GM20431 (cell line): ENCODE data around the gene ARSG.
"Not testable (repeated sequence)": the region's sequence is repeated elsewhere in the genome, so short reads cannot be mapped to it uniquely, and the experiment has no call there.

Source experiments
- in situ Hi-C: fragments of 300-500 bp; cut with MseI, MboI; formaldehyde crosslinking; loops from one replicate; pipeline ENCODE4 v1.15.0; 2020; ENCODE audit warnings: low sequenced_read_pairs; ENCODE audit not compliant: unreplicated experiment

ARSG gene

DNA sequence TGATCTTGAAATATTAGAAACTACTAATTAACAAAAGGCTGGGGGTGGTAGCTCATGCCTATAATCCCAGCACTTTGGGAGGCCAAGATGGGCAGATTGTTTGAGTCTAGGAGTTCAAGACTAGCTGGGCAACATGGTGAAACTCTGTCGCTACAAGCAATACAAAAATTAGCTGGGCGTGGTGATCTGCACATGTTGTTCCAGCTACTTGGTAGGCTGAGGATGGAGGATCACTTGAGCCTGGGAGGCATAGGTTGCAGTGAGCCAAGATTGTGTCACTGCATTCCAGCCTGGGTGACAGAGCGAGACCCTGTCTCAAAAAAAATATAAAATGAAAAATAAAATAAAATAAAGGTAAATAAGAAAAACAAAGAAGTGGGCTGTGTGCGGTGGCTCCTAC lies 66.6 kb downstream of the ARSG start:
- in situ Hi-C loops: no loop called here

DNA sequence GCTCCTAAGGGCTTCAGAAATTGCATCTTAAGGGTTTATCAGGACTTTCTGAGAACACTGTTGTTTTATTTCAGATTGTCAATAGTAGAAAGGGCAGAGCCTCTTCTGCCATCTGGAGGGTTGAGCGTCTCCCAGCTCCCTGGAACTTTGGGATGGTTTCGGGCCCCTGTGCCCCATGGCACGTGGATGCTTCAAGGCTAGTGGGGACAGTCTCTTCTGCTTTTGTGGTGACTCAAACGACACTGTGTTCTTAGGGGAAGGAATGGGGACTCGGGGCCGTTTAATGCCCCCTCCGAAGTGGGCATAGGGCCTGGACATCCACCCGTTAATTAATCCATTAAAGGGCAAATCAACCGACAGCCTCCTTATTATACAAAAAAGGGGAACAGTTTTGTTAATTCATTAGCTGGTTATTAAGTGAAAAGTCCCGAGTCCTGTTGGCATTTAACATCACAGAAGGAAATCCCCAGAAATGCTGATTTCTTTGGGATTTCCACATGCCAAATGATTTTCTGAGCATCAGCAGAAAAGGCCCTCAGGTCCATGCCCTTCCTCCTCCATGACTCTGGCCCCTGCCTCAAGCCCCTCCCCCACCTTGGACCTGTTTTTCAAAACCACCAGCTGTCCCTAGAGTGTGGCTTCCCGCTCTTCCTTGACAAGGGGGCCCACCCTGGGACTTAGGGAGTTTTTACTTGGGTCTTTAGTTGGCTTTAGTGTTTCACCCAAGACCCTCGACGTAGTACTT lies 68.7 kb downstream of the ARSG start:
- in situ Hi-C loops: no loop called here

DNA sequence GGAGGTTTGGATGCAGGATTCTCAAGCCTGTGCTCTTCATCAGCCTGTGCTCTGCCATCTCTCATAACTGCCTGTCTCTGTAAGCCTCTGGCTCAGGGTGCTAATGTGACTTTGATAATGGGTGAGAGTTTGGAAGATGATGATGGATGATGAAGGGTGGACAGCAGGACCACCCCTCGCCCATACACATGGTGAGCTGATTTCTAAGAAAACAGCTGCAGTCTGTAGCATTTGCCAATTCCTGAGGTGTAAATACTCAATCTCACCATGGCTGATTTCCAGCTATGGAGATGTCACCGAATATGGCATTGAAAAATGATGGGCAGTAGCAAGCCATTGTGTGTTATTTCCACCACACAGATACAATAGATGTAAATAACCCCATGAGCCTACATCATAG lies 74.2 kb downstream of the ARSG start:
- in situ Hi-C loops: no loop called here

DNA sequence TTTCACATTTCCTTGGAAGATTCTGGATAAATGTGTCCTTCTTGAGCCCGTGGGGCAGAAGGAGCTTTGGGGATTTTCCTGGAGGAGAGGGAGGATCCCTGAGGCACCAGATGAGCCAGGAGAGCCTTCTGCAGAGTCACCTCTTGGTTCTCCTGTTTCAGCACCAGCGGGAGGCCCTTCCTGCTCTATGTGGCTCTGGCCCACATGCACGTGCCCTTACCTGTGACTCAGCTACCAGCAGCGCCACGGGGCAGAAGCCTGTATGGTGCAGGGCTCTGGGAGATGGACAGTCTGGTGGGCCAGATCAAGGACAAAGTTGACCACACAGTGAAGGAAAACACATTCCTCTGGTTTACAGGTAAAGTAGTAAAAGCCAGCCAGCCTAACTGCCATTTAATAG lies 77.1 kb downstream of the ARSG start:
- in situ Hi-C loops: no loop called here

DNA sequence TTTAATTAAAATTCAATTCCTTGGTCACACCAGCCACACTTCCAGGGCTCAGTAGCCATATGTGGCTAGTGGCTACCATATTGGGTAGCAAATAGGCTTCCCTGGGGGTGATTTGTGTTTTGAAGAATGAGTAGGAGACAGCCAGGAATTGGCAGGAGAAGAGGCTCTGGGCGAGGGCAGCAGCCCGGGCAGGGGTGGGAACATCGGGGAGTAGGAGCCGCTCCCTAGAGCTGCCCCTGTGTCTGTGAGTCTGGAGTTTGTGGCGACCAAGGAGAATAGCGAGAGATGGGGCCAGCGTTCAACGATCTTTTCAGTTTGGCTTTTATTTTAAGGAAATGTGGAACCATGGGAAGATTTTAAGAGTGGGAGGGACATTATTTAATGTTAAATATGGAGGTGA lies 84.3 kb downstream of the ARSG start:
- in situ Hi-C loops: no loop called here

DNA sequence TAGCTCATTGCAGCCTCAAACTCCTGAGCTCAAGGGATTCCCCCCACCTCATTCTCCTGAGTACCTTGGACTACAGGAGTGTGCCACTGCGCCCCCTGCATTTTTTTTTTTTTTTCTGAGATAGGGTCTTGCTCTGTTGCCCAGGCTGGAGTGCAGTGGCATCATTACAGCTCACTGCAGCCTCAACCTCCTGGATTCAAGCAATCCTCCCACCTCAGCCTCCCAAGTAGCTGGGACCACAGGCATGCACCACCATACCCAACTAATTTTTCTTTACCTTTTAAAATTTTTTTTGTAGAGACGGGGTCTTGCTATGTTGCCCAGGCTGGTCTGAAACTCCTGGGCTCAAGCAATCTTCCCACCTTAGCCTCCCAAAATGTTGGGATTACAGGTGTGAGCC lies 84.9 kb downstream of the ARSG start:
- in situ Hi-C loops: not testable (repeated sequence)

DNA sequence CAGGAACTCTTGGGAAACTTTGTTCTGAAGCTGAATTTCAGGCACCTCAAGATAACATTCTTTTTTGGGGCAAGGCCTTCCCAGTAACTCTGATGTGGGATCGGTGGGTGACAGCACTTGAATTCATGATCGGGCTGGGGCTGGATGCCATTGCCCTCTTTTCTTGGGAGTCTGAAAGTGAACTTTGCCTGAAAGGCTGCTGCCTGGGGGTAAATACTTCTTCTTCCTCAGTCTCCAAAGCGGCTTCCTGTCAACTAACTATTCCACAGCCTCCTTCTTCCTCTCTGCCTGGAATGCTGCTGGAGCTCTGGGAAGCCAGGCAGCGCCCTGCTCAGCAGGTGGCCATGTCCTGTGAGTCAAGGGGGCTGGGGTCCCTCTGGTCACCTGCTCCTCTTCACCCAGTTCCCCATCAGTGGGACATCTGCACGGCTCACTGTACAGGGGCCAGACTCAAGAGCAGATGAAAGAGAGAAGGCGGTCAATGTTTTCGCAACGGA lies 86.5 kb downstream of the ARSG start:
- in situ Hi-C loops: no loop called here

DNA sequence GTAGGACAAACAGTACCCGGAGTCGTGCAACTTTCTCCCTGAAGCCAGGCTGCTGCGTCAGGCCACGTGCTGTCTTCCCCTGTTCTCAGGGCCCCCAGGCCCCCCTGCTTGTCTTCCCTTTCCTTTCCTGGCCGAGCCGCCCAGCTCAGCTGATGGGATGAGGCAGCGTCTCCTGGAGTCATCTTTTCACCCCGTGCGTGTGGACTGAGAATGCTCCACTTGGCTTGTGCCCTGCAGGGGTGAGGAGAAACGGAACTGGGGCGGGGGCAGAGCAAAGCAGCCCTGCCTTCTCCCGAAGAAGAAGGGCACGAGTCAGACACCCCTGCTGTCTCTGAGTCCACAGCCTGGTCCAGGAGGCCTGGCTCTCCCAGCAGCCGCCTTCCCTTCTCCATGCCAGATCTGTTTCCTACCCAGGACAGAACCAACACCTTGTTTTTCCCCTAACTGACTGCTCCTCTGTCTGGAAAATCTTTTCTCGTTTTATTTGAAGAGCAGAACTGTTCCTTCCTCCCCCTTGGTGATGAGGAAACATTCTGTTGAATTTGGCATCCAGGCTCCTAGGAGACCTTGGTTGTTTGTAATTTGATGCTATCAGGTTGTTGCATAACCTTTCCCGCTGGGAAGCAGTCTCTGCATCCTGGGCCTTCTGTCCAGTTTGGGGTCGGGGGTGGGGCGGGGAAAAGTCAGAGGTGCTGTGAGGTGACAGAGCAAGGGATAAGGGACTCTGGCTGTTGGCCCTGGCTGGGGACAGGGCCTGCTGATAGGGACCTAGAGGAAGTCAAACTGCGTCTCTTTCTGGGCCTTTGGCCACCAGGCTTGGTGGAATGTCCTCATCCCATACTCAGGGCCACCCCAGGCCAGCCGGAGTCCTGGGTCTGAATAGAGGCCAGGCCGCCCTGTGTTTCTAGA lies 87.2 kb downstream of the ARSG start:
- in situ Hi-C loops: no loop called here

DNA sequence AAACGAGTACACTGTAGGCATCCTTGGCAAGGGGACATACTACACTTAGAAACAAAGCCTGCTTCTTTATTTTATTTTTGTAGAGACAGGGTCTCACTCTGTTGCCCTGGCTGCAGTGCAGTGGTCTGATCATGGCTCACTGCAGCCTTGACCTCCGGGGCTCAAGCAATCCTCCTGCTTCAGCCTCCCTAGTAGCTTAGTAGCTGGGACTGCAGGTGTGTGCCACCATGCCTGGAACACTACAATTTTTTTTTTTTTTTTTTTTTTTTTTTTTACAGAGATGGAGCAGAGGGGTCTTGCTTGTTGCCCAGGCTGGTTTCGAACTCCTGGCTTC lies 87.8 kb downstream of the ARSG start:
- in situ Hi-C loops: no loop called here

DNA sequence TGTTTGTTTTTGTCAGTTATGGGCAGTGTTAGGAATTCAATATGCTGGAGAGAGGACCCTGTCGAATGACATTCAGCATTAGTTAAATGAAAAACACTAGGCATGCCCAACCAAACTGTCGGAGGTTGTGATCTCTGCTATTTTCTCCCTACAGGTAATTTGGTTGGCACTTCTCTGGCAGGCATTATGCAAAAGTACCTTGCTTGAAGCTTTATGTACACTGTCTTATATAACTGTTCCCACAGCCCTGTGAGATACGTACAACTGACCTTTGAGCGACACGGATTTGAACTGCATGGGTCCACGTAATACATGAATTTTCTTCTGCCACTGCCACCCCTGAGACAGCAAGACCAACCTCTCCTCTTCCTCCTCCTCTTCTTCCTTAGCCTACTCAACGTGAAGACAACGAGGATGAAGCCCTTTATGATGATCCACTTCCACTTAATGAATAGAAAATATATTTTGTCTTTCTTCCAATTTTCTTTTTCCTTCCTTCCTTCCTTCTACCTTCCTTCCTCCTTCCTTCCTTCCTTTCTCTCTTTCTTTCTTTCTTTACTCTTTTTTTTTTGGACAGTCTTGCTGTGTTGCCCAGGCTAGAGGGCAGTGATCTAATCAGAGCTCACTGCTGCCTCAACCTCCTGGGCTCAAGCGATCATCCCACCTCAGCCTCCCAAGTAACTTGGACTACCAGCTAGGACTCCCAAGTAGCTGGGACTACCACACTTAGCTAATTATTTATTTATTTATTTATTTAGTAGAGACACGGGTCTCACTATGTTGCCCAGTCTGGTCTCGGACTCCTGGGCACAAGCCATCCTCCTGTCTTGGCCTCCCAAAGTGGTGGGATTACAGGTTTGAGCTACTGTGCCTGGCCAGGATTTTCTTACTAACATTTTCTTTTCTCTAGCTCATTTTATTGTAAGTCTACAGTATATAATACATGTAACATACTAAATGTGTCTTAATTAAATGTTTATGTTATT lies 88.7 kb downstream of the ARSG start:
- in situ Hi-C loops: no loop called here

DNA sequence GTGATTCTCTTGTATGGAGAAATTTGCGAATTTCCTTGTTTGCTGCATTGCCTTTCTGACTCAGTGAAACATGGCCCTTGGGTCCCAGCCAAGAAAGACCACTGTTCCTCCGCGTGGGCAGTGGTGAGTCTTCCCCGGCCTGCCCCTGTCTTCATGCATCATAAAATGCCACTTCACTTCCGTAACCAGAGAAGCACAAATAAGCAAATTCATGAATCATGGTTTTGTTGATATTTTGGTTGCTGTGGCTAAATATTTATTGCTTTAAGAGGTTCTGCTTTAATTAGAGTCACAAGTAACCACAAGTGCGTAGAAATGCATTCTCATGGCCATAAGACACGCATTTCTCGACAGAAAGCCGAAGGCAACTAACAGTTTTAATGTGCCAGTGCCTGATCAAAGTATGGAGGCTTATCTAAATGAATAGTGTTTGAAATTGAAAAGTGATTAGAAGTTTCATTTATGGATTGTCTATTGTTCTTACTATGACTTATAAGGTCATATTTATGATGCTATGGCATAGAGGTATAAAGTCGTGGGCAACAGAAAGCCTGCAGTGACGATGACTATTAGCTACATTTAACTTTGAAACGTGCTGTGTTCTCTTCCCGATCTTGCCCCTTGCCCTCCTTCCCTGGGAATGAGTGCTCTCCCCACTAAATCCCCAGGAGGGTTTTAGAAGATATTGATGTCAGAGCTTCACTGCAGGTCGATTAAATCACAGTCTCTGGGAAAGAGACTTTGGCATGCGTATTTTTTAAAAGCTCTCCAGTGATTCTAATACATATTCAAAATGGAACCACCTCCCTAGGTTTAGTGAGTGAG lies 90.0 kb downstream of the ARSG start:
- in situ Hi-C loops: no loop called here

DNA sequence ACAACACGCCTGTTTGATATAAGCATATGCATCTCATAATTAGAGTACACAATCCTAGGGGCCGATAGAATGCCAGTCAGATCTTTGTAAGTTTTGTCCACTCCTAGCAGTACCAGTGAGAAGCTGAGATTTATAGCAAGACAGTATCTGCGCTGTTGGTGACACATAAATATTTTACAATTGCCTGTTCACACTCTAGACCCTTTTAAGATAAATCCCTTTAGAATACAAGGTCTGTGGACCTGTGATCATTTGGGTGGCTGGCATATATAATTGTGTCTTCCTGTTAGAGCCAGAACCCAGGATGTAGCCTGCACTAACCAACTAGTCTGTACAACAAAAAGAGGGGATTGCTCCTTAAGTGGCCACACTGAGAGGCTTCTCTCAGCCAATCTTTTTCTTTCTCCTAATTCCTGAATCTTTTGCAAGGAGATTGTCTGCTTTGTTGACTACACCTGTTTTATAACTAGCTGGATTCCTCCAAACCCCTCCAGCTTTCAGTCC lies 91.3 kb downstream of the ARSG start:
- in situ Hi-C loops: no loop called here

DNA sequence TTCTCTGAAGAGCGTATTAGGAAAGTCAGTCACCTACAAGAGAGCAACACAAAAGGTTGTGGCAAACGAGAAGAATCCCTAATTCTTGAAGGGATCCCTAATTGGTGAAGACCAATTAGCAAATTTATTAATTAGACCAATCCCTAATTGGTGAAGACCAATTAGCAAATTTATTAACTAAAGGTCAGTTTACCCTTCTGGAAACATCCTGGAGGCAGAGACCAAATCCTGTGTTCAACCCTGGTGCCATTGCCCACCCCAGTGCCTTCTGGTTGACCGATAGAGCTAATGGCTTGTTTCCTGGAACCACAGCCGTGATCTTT lies 91.8 kb downstream of the ARSG start:
- in situ Hi-C loops: no loop called here

DNA sequence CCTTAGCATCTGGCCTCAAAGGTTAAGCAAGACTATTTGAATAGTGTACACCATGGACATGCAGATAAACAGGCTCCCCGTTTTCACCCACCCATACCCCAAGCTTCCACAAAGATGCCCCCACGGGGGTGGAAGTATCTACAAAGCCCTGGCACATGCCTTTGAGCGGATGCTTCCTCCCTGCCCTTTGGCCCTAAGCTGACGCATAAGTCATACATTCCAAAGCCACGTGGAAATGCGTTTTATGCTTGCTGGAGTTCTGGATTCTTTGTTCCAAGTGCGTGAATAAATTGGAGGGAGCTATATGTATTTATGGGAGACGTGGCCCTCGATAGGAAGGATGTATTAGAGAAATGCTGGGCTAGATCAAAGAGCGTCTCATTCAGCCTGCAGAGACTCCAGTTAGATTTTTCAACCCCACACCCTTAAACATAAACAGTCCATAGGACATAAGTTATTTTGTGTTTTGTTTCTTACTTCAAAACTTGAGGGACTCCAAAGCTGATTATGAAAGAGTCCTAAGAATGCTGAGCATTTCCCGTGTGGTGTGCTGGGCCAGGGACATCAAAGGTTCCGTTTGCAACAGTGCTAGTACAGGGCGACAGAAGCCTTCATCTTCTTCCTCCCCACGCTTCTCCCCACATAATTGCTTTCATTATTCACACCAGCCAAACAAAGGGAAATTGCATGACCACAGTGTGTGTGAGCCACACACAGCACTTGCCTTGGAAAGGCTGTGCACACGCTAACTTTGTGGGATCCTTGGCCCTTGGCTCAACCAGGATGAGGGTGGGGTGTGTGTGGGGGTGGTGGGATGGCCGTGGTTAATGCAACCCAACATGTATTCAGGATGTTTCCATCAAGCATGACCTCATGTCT lies 92.4 kb downstream of the ARSG start:
- in situ Hi-C loops: no loop called here

DNA sequence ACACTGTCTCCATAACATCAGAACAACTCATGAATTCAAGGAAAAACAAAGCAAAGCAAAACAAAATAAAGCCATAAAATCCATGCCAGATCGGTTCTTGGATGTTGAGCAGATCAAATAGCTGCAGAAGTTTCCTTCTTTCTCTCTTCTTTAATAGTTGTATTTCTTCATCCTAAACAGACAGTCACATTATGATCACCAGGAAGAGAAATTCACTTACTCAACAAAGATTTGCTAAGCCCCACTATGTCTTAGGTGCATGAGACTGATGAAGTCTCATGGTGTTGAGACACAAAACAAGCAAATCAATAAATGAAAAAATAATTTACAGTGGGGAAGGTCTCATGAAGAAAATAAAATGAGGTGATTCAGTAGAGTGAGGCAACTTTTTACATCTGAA lies 93.2 kb downstream of the ARSG start:
- in situ Hi-C loops: no loop called here

DNA sequence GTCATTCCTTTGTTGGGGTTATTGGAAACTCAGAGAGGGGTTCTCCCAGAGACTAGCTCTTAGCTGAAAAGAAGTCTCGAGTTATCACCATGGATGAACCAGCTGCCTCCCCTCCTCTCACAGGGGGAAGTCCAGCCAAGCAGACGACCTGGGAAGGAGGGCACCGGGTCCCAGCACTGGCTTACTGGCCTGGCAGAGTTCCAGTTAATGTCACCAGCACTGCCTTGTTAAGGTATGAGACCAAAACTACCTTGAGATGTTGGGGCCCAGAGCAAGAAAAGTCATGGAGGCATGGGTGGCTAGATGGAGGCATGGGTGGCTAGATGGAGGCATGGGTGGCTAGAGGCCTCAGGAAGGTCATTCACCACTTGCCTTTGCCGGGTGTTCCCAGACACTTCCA lies 93.6 kb downstream of the ARSG start:
- in situ Hi-C loops: no loop called here

DNA sequence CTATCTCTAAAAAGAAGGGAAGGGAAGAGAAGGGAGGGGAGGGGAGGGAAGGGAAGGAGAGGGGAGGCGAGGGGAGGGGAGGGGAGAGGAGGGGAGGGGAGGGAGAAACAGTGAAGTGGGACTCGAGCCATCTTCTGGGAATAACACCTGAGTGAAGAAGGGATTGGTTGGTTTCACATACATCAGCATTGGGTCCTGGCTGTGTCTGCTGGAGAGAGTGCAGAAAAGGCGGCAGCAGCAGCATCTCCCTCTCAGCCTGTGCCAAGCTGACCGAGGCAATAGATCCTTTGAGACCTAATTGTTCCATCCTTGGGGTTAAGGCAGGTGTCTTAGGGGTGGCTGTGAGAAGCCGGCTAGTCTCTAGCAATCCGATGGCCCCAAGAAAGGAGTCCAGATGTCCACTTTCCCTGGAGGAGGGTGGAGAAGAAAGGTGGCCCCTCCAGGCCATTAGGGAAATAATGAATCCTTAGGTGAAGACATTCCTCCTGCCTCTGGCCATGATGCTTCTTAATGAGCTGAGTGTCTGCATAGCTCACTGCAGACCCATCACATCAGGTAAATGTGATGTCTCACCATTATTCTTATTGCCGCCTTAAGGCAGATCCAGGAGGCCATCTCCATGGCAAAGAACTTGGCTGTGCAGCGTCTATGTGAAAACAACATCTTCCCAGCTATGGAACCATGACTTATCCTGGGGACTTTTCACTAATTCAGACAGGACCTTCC lies 94.4 kb downstream of the ARSG start:
- in situ Hi-C loops: no loop called here
